Stimulated activated CD4-positive, alpha-beta T cell treated with anti-CD3 and anti-CD28 coated beads, Interleukin-4, amount 100 ng/mL, for 1 hour (primary cell): ENCODE results near the gene SLC4A2.
"Not testable (repeated sequence)": the region's sequence is repeated elsewhere in the genome, so short reads cannot be mapped to it uniquely, and the experiment has no call there.

Source experiments
- DNase-seq: peaks from one replicate; pipeline ENCODE4 v3.0.0-alpha.2; 2020

Gene SLC4A2

GRCh38 chr7:151026771-151027727, 32.3 kb upstream of the SLC4A2 start:
- not testable (repeated sequence) for DNase-seq

GRCh38 chr7:151027728-151028130, 31.7 kb upstream of the SLC4A2 start:
- DNase-seq = not testable (repeated sequence)

- peak; percentile 92 for DNase-seq
Observed at GRCh38 chr7:151028131-151028947, 31.1 kb upstream of the SLC4A2 start, which contains the start of gene ABCB8. Gene ABCB8 (plus strand): TSS chr7:151028450. CDS start chr7:151028516, 66 bp downstream.

- DNase-seq = no peak
Observed at GRCh38 chr7:151028948-151029501, 30.4 kb upstream of the SLC4A2 start.

- no peak for DNase-seq
Observed at GRCh38 chr7:151031011-151031410, 28.4 kb upstream of the SLC4A2 start.

- no peak for DNase-seq
Observed at GRCh38 chr7:151032936-151033863, 26.2 kb upstream of the SLC4A2 start.

- no peak for DNase-seq
Observed at GRCh38 chr7:151033864-151034249, 25.5 kb upstream of the SLC4A2 start.

GRCh38 chr7:151034312-151035025, 24.9 kb upstream of the SLC4A2 start:
- no peak for DNase-seq

GRCh38 chr7:151035026-151035717, 24.2 kb upstream of the SLC4A2 start:
- no peak for DNase-seq

GRCh38 chr7:151035902-151036301, 23.5 kb upstream of the SLC4A2 start:
- DNase-seq = no peak

GRCh38 chr7:151038951-151039849, 20.2 kb upstream of the SLC4A2 start:
- DNase-seq = peak; percentile 57

- no peak for DNase-seq
Observed at GRCh38 chr7:151039850-151040548, 19.4 kb upstream of the SLC4A2 start.

GRCh38 chr7:151040616-151041375, 18.6 kb upstream of the SLC4A2 start:
- DNase-seq = no peak

- DNase-seq = not testable (repeated sequence)
Observed at GRCh38 chr7:151043449-151043848, 15.9 kb upstream of the SLC4A2 start.

- DNase-seq = no peak
Observed at GRCh38 chr7:151043959-151044358, 15.4 kb upstream of the SLC4A2 start.

GRCh38 chr7:151045262-151045661, 14.1 kb upstream of the SLC4A2 start:
- DNase-seq = no peak

GRCh38 chr7:151045967-151046366, 13.4 kb upstream of the SLC4A2 start:
- DNase-seq = no peak
